Measurements from ENCODE around the gene CXCR5. TPM values are rescaled to one million over a fixed set of nuclear protein-coding genes. Genes with fewer than 3 reads are reported as not detected.

The CXCR5 gene
- total RNA-seq, 1 donor from 2014 or later: under 0.01 TPM

- Histone ChIP-seq H3K4me3 (ENCODE audit: low read depth, low read length) (no peak overlapping the region), H3K36me3 (ENCODE audit: control insufficient read depth, insufficient read depth, low read length) (peaks cover 1% of the 10 kb centered on the region), H3K27me3 (ENCODE audit: control insufficient read depth, insufficient read depth, low read length) (no peaks in the 10 kb centered on the region)
- DNase-seq (ENCODE audit: low read depth): no peak
- TF ChIP-seq CTCF (IDR thresholded peaks at IDR 0.05; ENCODE audit: insufficient read depth, low read length, poor library complexity, severe bottlenecking): no peak
These were observed 13.4 kb downstream of the CXCR5 start for GRCh38 chr11:118896921-118897591.

GRCh38 chr11:118897721-118898310 is 14.1 kb downstream of the CXCR5 start:
- H3K4me3 ChIP-seq (ENCODE audit: low read depth, low read length): no peak overlapping the region
- no peak for DNase-seq (ENCODE audit: low read depth)
- TF ChIP-seq CTCF (IDR thresholded peaks at IDR 0.05; ENCODE audit: insufficient read depth, low read length, poor library complexity, severe bottlenecking): no peak
- H3K36me3 ChIP-seq (ENCODE audit: control insufficient read depth, insufficient read depth, low read length): peaks cover 1% of the 10 kb centered on the region
- H3K27me3 ChIP-seq (ENCODE audit: control insufficient read depth, insufficient read depth, low read length): no peaks in the 10 kb centered on the region

- no peak for TF ChIP-seq CTCF (IDR thresholded peaks at IDR 0.05; ENCODE audit: insufficient read depth, low read length, poor library complexity, severe bottlenecking)
- H3K27me3 ChIP-seq (ENCODE audit: control insufficient read depth, insufficient read depth, low read length): no peaks in the 10 kb centered on the region
- no peak for DNase-seq (ENCODE audit: low read depth)
- peaks cover 1% of the 10 kb centered on the region for H3K36me3 ChIP-seq (ENCODE audit: control insufficient read depth, insufficient read depth, low read length)
- H3K4me3 ChIP-seq (ENCODE audit: low read depth, low read length): no peak overlapping the region
These were observed 15.0 kb downstream of the CXCR5 start for GRCh38 chr11:118898400-118899295.

GRCh38 chr11:118899296-118899688 is 15.6 kb downstream of the CXCR5 start:
- TF ChIP-seq CTCF (IDR thresholded peaks at IDR 0.05; ENCODE audit: insufficient read depth, low read length, poor library complexity, severe bottlenecking): no peak
- Histone ChIP-seq H3K27me3 (ENCODE audit: control insufficient read depth, insufficient read depth, low read length) (no peaks in the 10 kb centered on the region), H3K4me3 (ENCODE audit: low read depth, low read length) (no peak overlapping the region), H3K36me3 (ENCODE audit: control insufficient read depth, insufficient read depth, low read length) (peaks cover 2% of the 10 kb centered on the region)
- DNase-seq (ENCODE audit: low read depth): no peak

- Histone ChIP-seq H3K4me3 (ENCODE audit: low read depth, low read length) (no peak overlapping the region), H3K36me3 (ENCODE audit: control insufficient read depth, insufficient read depth, low read length) (peaks cover 2% of the 10 kb centered on the region), H3K27me3 (ENCODE audit: control insufficient read depth, insufficient read depth, low read length) (no peaks in the 10 kb centered on the region)
- DNase-seq (ENCODE audit: low read depth): no peak
- no peak for TF ChIP-seq CTCF (IDR thresholded peaks at IDR 0.05; ENCODE audit: insufficient read depth, low read length, poor library complexity, severe bottlenecking)
These were observed 16.1 kb downstream of the CXCR5 start for GRCh38 chr11:118899706-118900360.

Measured in kidney epithelial cell (primary cell).